Measurements from ENCODE around the gene SRPK3. TPM values are rescaled to one million over a fixed set of nuclear protein-coding genes. Genes with fewer than 3 reads are reported as not detected.
"Not testable (repeated sequence)": the region's sequence is repeated elsewhere in the genome, so short reads cannot be mapped to it uniquely, and the experiment has no call there.

Gene SRPK3
- polyA plus RNA-seq, 2 of the 4 experiments (the other 2 are of a cell fraction) = 0.03 TPM; not detected in 1

DNA sequence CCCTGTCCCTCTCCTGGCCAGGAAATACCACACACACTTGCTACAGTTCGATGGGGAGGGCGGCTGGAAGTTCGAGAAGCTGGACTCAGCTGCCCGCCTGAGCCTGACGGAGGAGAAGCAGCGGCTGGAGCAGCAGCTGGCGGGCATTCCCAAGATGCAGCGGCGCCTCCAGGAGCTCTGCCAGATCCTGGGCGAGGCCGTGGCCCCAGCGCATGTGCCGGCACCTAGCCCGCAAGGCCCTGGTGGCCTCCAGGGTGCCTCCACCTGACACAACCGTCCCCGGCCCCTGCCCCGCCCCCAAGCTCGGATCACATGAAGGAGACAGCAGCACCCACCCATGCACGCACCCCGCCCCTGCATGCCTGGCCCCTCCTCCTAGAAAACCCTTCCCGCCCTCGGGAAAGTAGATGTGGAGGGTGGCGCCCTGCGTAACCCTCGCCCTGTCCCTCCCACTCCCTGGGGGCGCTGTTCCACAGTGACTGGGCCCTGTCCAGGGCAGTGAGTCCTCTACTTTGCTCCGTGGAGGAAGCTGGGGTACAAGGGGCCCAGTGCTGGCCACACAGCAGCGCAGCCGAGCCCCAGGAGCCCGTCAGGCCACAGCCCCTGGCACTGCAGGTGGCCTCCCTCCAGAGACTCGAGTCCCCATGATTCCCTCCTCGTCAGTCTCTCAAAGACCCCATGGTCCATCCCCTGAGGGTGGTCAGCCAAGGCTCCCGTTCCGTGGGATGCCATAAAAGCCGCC lies 37.2 kb upstream of the SRPK3 start:
- DNase-seq (ENCODE audit: low read depth in 1 of 2, low spot score in 1 of 2); H3K4me1 ChIP-seq; FAIRE-seq; H3K4me3 ChIP-seq; ATAC-seq; H3K9me3 ChIP-seq; POLR2A ChIA-PET; H3K27ac ChIP-seq: not testable (repeated sequence)
- peak overlapping the region; percentile 56 for H3K4me2 ChIP-seq
- WGBS (ENCODE audit: missing lambda C conversion rate) = 95% methylated on average over 6 of the region's 35 CpGs
- CTCF ChIA-PET = interaction anchor here (0.7 to 1.1 kb wide), 3 partner anchors 9 to 20 kb away, joined by 3 to 4 read pairs (median 4); no protein-coding TSS in a partner anchor

GRCh38 chrX:153744210-153745066 lies 36.4 kb upstream of the SRPK3 start:
- H3K27ac ChIP-seq = peak overlapping the region; percentile 33 to 66; a peak in 2 of 6 replicates
- no peaks in the 10 kb centered on the region for H3K4me1 ChIP-seq
- FAIRE-seq = no peak
- DNase-seq (ENCODE audit: low read depth in 1 of 2, low spot score in 1 of 2) = peak in 1 of 2 experiments; percentile 40
- ChIA-PET CTCF (interaction anchor here (0.7 to 1.1 kb wide), 3 partner anchors 10 to 19 kb away, joined by 3 to 4 read pairs (median 4); no protein-coding TSS in a partner anchor), POLR2A (no interaction called here)
- WGBS (ENCODE audit: missing lambda C conversion rate) = 40% methylated on average over 17 of the region's 38 CpGs
- ATAC-seq = peak; percentile 47 to 78; a peak in 4 of 6 replicates
- peak; percentile 1; the same call in 1 of the 3 replicates for TF ChIP-seq CTCF (IDR thresholded peaks at IDR 0.05)
- no peak for TF ChIP-seq KDM1A (IDR thresholded peaks at IDR 0.05; ENCODE audit: low read depth)
- peak overlapping the region; percentile 56 for H3K4me2 ChIP-seq
- H3K9me3 ChIP-seq = no peaks in the 10 kb centered on the region
- H3K4me3 ChIP-seq = no peak overlapping the region

DNA sequence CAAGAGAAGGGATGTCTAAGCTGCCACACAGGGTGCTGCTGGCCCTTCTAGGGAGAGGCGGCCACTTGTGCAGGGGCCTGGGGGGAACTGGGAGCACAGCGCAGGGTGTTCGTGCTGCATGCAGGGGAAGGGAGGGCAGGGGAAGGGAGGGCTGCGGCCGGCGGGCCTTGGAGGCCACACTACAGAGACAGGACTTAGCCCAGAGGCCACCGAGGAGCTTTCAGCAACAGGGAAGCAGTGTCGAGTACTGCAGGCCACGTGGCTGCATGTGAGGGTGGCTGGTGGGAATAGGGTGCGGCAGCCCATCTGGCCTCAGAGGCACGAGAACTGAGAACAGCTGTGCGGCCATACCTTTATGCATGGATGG lies 35.8 kb upstream of the SRPK3 start:
- ATAC-seq; FAIRE-seq; DNase-seq (ENCODE audit: low read depth in 1 of 2, low spot score in 1 of 2); H3K4me2 ChIP-seq; H3K27ac ChIP-seq; H3K9me3 ChIP-seq; H3K4me1 ChIP-seq; POLR2A ChIA-PET; H3K4me3 ChIP-seq: not testable (repeated sequence)
- WGBS (ENCODE audit: missing lambda C conversion rate) = 86% methylated on average over 6 of the region's 12 CpGs
- CTCF ChIA-PET = interaction anchor here (1.1 kb wide), 1 partner anchor 10 kb away, joined by 4 read pairs; no protein-coding TSS in a partner anchor

- Histone ChIP-seq H3K4me1 (no peaks in the 10 kb centered on the region), H3K4me3 (no peak overlapping the region), H3K9me3 (no peaks in the 10 kb centered on the region), H3K27ac (no peak overlapping the region), H3K4me2 (no peak overlapping the region)
- 16% methylated on average over 3 of the region's 3 CpGs for WGBS (ENCODE audit: missing lambda C conversion rate)
- ChIA-PET POLR2A (no interaction called here), CTCF (no interaction called here)
- DNase-seq (ENCODE audit: low read depth in 1 of 2, low spot score in 1 of 2) = no peak
- TF ChIP-seq GATA3 (IDR thresholded peaks at IDR 0.05; ENCODE audit: borderline replicate concordance) = no peak
- TF ChIP-seq PHF8 (IDR thresholded peaks at IDR 0.05; ENCODE audit: borderline replicate concordance, low read depth) = no peak
- no peak for TF ChIP-seq JUN (IDR thresholded peaks at IDR 0.05)
- TF ChIP-seq TFCP2L1 (CRISPR knock-in tag; IDR thresholded peaks at IDR 0.05) = no peak
- no peak for TF ChIP-seq EHF (CRISPR knock-in tag; IDR thresholded peaks at IDR 0.05)
- TF ChIP-seq NR3C1 (IDR thresholded peaks at IDR 0.05) = no peak
- no peak for TF ChIP-seq MAFK (IDR thresholded peaks at IDR 0.05; ENCODE audit: partially characterized antibody)
- no peak for TF ChIP-seq SMC3 (IDR thresholded peaks at IDR 0.05)
- TF ChIP-seq E2F6 (IDR thresholded peaks at IDR 0.05; ENCODE audit: borderline replicate concordance, low read depth) = no peak
- no peak for TF ChIP-seq HES2 (IDR thresholded peaks at IDR 0.05)
- TF ChIP-seq ZFP36 (IDR thresholded peaks at IDR 0.05; ENCODE audit: borderline replicate concordance, partially characterized antibody) = no peak
- no peak for TF ChIP-seq EHMT2 (IDR thresholded peaks at IDR 0.05; ENCODE audit: low read depth)
- TF ChIP-seq RAD21 (conservative IDR thresholded peaks at IDR 0.05 in 1 of 2, IDR thresholded peaks at IDR 0.05 in 1 of 2) = no peak
- TF ChIP-seq CHD4 (IDR thresholded peaks at IDR 0.05; ENCODE audit: borderline replicate concordance) = no peak
- no peak for ATAC-seq
- no peak for FAIRE-seq
These were observed 34.5 kb upstream of the SRPK3 start for GRCh38 chrX:153746359-153746758.

DNA sequence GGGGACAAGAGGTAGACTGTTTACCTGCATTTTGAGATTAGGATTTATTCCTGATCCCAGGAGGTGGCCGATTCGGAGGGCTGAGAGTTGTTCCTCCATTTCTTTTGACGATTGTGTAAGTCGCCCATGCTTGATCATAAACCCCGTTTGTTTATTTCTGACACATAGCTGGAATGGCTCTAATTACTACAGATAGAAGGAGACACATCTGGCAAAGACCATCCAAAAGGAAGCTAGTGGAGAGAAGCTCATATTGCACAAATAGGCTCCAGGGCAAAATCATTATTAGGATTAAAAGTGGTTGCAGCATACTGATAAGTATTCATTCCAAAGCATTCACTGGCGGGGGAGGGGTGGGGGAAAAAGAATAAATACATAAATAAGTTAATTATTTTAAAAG lies 33.9 kb upstream of the SRPK3 start:
- H3K9me3 ChIP-seq; CTCF ChIA-PET; H3K27ac ChIP-seq; H3K4me2 ChIP-seq; H3K4me3 ChIP-seq; H3K4me1 ChIP-seq; POLR2A ChIA-PET; DNase-seq (ENCODE audit: low read depth in 1 of 2, low spot score in 1 of 2); ATAC-seq; FAIRE-seq: not testable (repeated sequence)
- whole genome bisulfite sequencing (ENCODE audit: missing lambda C conversion rate) = 57% methylated on average over 6 of the region's 6 CpGs

- H3K4me2 ChIP-seq; H3K9me3 ChIP-seq; H3K4me1 ChIP-seq; POLR2A ChIA-PET; ATAC-seq; FAIRE-seq; H3K27ac ChIP-seq; H3K4me3 ChIP-seq; DNase-seq (ENCODE audit: low read depth in 1 of 2, low spot score in 1 of 2): not testable (repeated sequence)
- CTCF ChIA-PET = interaction anchor here (1.1 kb wide), 1 partner anchor 15 kb away, joined by 3 read pairs; the partner anchor contains the start of gene PLXNB3
- 53% methylated on average over 7 of the region's 7 CpGs for WGBS (ENCODE audit: missing lambda C conversion rate)
These were observed 31.8 kb upstream of the SRPK3 start for GRCh38 chrX:153749017-153749416.
